Measurements from ENCODE around the gene IL12RB2.

- TF ChIP-seq ZNF274 (IDR thresholded peaks at IDR 0.05; ENCODE audit: low read depth, low read length): no peak
- no peak for TF ChIP-seq SUZ12 (IDR thresholded peaks at IDR 0.05; ENCODE audit: extremely low read depth, insufficient read depth, insufficient read length)
- TF ChIP-seq YY1 (IDR thresholded peaks at IDR 0.05; ENCODE audit: insufficient read depth, insufficient read length): no peak
Measured at GRCh38 chr1:67346982-67347381, 39.3 kb downstream of the IL12RB2 start.

Data from NT2/D1 (cell line).